GM12891 (cell line): ENCODE data around the gene RNF41.

Experiments
- PAX5 ChIP-seq: IDR thresholded peaks from 2 replicates; pipeline ENCODE4 v1.6.1; 2011; ENCODE audit warnings: low read length, moderate library complexity, mild to moderate bottlenecking; ENCODE audit not compliant: insufficient read depth, severe bottlenecking
- POLR2A ChIP-seq: IDR thresholded peaks from 2 replicates; pipeline ENCODE4 v1.6.1; 2011; ENCODE audit warnings: low read depth, low read length, control low read depth
- POLR2AphosphoS5 ChIP-seq: IDR thresholded peaks from 2 replicates; pipeline ENCODE4 v1.6.1; 2011; ENCODE audit warnings: low read depth, low read length, control low read depth
- POU2F2 ChIP-seq: IDR thresholded peaks from 2 replicates; pipeline ENCODE4 v1.6.1; 2011; ENCODE audit warnings: low read depth, mild to moderate bottlenecking, control low read depth, low read length, moderate library complexity
- SPI1 ChIP-seq: IDR thresholded peaks from 2 replicates; pipeline ENCODE4 v1.6.1; 2011; ENCODE audit warnings: low read depth, low read length, control low read depth
- TAF1 ChIP-seq: IDR thresholded peaks from 2 replicates; pipeline ENCODE4 v1.6.1; 2011; ENCODE audit warnings: low read depth, low read length, control low read depth

GRCh38 chr12:56219840-56220239 lies 1.9 kb downstream of the RNF41 start:
- TF ChIP-seq SPI1 (no peak), POLR2A (no peak), POLR2AphosphoS5 (no peak), TAF1 (no peak), PAX5 (no peak), POU2F2 (no peak)
